Endothelial cell of hepatic sinusoid (primary cell): ENCODE data around the gene CPM.
"Not testable (repeated sequence)": the region's sequence is repeated elsewhere in the genome, so short reads cannot be mapped to it uniquely, and the experiment has no call there.

ENCODE experiments used
- in situ Hi-C: cut with HindIII; loops from 2 replicates; pipeline ENCODE4 v1.10.0; 2017; ENCODE audit warnings: low sequenced_read_pairs

CPM gene

DNA sequence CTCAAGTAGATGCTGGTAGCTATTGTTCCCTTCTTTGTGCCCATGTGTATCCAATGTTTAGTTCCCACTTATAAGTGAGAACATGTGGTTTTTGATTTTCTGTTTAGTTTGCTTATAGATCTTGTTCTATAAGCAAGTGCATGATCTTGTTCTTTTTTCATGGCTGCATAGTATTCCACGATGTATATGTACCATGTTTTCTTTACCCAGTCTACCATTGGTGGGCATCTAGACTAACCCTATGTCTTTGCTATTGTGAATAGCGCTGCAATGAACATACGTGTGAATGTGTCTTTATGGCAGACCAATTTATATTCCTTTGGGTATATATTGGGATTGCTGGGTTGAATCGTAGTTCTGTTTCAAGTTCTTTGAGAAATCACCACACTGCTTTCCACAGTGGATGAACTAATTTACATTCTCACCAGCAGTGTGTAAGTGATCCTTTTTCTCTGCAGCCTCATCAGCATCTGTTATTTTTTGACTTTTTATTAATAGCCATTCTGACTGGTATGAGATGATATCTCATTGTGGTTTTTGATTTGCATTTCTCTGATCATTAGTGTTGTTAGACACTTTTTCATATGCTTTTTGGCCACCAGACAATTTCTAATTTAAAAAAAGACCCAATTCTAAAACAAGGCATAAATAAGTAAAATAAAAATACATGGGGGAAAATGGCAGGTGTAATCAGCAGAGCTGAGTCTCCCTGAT lies 50.6 kb downstream of the CPM start:
- in situ Hi-C loops, result no loop called here

DNA sequence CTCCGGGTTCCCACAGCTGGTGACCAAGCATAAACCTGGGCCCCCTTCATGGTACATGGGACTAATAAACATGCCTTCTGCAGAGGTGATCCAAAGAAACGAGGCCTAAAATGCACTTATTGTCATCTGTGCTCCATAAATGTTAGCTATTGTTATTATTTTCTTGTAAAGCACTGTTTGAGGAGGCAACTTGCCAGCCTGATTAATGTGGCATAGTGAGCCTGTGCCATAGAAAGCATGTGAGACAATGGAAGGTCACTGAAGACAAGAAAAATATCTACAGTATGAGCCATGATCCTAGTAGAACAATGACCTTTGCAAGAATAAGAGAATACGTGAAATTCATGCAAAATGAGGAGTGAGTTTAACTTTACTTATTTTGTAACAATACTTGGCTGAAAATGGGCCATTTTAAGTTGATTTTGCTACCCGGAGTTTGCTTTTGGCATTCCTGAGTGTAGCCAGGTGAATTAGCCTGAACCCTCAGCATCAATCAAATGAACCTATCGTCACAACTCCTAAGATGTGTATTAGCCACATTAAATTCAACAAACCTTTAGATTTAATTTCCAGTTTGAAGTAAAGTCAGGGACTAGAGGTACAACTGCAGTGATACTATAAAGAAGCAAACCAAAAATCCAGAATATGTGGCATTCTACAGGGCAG lies 52.2 kb downstream of the CPM start:
- in situ Hi-C loops, result no loop called here

DNA sequence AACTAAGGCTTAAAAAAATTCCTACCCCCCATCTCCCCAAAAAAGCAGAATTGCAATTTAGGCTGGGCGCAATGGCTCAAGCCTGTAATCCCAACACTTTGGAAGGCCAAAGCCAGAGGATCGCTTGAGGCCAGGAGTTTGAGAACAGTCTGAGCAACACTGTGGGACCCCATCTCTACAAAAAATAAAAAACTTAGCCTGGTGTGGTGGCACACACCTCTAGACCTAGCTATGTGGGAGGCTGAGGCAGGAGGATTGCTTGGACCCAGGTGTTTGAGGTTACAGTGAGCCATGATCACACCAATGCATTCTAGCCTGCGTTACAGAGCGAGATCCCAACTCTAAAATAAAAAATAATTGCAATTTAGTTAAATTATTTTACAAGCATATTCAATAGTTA lies 54.1 kb downstream of the CPM start:
- in situ Hi-C loops, result no loop called here

DNA sequence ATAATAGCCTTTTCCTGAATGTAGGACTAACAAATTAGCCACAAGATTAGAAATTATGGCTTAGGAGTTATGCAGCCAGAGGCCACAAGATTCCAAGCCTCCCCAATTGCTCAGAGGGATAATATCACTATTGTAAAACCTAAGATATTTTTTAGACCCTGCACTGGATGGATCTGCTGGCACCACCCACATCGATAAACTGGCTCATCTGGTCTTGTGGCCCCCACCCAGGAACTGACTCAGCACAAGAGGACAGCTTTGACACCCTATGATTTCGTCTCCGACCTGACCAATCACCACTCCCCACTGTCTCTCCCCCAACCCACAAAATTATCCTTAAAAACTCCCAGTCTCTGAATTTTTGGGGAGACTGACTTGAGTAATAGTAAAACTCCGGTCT lies 54.7 kb downstream of the CPM start:
- in situ Hi-C loops, result no loop called here

DNA sequence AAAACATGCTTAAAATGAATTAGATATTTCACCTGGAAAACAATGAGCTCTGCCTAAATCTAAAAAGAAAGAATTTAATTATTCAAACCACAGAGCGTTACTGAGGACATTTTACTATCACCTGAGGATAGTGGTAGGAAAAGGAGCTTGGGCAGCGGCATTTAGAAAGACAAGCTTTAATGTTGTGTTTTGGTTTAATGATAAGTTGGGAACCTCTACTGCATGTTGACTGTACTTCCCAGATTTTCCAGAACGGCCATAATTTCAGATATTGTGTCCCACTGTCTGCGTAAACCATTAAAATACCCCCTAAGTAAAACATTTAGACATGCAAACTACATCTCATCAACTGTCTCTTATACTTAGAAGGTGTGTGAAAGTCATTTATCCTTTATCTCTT lies 55.4 kb downstream of the CPM start:
- in situ Hi-C loops, result no loop called here

DNA sequence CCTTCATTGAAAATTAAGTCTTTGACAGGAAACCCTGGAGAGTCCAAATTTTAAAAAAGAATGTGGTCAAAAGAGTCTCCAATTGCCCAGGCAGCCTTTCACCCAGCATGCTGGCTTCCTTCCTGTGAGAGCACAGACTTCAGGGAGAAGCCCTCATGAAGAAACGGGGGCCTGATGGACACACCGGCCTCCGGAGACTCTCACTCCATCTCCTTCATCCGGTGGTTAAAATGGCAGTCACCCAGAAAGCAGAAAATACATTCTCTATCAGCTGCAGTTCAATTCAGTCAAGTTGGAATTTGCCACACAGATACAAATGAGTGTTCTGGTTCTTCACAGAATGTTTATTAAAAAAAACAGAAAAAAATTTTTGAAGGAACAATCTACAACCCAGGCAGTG lies 56.5 kb downstream of the CPM start:
- in situ Hi-C loops, result no loop called here

DNA sequence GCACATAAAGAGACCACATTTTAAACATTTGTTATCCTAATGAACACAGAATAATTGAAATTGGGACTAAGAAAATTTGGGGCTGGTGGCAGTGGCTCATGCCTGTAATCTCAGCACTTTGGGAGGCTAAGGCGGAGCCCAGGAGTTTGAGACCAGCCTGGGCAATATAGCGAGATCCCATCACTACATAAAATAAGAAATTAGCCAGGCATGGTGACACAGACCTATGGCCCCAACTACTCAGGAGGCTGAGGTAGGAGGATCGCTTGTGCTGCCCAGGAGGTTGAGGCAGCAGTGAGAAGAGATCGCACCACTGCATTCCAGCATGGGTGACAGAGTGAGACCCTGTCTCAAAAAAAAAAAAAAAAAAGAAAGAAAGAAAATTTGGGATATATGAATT lies 59.7 kb downstream of the CPM start:
- in situ Hi-C loops, result loop anchor here (5.0 kb wide), 1 partner anchor 239 kb away; no protein-coding TSS in a partner anchor

DNA sequence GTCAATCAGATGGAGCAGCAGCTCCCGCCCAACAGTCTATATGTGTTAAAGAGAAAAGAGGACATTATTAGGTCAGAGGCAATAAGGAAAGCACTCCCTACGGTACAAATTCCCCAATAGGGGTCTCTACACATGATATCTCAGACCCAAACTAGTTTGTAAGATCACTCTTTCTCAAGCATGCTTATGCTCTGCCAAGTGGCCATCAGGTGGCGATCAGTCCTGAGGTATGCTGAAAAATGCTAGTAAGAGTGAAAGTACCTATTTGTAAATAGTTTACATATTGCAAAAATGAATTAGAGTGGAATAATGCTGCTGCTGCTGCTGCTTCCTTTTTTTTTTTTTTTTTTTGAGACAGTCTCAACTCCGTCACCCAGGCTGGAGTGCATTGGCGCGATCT lies 61.0 kb downstream of the CPM start:
- in situ Hi-C loops, result loop anchor here (5.0 kb wide), 1 partner anchor 240 kb away; no protein-coding TSS in a partner anchor

DNA sequence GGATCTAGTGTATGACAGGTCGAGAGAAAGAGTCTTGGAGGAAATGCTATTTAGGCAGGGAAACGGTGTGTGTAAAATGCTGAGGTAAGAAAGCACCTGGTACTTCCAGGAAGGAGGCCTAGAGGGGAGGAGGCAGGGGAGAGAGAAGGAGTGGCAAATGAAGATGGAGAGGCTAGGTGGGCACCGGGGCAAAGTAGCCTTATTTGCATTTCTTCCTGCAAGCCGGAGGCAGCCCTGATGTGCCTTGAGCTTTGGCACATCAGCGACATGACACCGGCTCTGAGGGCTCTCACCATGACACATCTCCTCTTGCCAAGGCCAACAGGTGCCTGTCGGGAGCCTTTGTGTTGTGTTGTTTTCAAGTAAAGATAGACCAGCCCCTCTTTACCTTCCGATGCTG lies 61.6 kb downstream of the CPM start:
- in situ Hi-C loops, result loop anchor here (5.0 kb wide), 1 partner anchor 241 kb away; no protein-coding TSS in a partner anchor

DNA sequence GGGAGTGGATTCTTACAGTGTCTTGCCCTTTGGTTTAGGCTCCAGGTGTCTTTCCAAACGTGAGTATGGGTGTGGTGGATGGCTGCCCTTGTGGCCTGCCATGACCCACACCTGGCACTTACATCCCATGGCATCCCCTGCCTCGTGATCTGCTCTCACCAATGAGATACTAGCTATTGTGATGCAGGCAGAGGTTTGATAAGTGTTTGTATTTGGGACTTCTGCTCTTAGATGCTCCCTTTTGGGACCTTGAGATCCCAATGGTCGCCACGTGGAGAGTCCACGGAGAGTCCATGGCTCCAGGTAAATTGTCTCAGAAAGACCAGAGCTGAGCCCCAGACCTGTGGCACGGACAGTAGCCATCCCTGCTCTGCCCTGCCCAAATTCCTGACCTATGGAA lies 62.5 kb downstream of the CPM start:
- in situ Hi-C loops, result loop anchor here (5.0 kb wide), 1 partner anchor 242 kb away; no protein-coding TSS in a partner anchor

DNA sequence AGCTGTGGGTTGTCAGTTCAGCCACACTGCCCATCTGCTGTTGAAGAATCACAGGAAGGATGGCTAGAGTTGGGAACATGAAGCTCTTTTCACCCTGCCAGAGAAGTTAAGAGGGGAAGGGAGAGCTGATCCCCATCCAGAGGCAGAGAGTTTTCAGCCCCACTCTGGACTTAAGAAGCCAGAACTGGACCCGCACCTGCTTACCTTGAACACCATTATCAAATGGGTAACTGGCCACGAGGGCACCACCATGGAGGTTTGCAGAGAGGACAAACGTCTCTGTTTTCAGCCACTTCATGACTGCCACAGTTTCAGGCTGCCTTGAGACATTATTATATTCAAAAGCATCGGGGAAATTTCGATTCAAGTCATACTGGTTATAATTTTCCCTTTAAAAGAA lies 63.0 kb downstream of the CPM start:
- in situ Hi-C loops, result loop anchor here (5.0 kb wide), 1 partner anchor 242 kb away; no protein-coding TSS in a partner anchor

DNA sequence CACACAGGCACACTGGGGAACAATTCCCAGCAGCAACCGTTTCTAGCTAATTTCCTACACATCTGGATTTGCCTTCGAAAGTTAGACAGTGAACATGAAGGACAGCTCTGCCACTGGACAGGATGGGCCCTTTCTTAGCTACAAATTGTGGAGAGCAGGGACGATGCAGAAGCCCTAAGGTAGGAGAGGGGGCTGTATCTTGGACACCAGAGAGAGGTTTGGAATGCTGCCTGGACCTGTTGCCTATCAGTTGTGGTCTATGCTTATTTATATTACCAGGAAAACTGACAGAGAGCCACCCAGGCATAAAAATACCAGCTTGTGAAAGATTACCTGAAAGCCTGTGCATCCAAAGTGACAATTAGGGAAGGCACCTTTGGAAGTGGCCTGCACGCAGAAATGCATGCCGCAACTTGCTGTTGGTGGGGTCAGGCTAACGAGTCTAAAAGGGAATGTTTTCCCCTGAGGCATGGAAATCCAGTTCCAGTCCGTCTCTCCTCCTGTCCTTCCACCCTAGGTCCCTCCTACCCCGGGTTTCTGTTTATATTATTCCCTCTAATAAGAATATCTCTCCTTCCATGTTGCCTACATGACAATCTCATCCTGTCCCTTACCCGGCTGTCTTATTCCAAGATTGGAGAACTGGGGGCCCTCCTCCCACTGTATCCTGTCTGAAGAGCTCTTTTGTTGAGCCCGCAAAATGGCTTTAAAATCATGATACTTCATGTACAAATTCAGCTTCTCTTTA lies 64.8 kb downstream of the CPM start:
- in situ Hi-C loops, result loop anchor here (5.0 kb wide), 2 partner anchors 99 to 189 kb away; no protein-coding TSS in a partner anchor

DNA sequence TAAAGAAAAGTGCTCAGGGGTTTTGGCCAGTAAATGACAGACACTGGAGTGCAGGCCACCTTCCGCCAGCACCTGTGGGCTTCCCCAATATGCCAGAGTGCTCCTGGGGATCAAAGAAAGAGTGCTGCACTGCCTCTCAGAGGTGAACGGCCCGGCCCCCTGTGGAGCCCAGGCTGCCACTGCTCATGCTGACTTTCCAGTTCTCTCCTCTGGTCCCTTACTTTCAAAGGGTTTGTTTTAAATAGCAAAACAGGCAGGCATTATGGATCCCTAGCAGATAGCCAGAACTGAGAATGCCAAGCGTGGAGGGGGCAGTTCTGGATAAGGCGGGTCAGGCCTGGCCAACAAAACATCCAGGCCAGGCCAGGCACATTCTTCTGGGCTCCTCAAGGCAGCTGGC lies 65.4 kb downstream of the CPM start:
- in situ Hi-C loops, result loop anchor here (5.0 kb wide), 2 partner anchors 100 to 190 kb away; no protein-coding TSS in a partner anchor

DNA sequence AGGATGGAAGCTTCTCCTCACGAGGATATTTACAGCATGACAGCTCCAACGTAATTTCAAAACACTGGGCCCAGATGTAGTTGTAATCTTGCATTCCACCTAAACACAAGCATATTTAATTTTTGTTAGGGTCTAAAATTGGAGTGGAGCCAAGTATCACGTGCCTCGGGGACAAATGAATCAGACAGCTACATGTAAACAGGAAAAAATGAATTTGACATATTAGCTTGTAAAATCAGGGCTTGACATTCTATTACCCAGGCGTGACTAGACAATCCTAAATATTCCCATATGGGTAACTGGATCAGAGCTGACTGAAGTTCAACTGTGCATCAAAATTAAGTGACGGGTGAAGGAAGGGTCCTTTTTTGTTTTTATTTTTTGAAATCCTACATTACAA lies 66.0 kb downstream of the CPM start:
- in situ Hi-C loops, result loop anchor here (5.0 kb wide), 2 partner anchors 100 to 190 kb away; no protein-coding TSS in a partner anchor

DNA sequence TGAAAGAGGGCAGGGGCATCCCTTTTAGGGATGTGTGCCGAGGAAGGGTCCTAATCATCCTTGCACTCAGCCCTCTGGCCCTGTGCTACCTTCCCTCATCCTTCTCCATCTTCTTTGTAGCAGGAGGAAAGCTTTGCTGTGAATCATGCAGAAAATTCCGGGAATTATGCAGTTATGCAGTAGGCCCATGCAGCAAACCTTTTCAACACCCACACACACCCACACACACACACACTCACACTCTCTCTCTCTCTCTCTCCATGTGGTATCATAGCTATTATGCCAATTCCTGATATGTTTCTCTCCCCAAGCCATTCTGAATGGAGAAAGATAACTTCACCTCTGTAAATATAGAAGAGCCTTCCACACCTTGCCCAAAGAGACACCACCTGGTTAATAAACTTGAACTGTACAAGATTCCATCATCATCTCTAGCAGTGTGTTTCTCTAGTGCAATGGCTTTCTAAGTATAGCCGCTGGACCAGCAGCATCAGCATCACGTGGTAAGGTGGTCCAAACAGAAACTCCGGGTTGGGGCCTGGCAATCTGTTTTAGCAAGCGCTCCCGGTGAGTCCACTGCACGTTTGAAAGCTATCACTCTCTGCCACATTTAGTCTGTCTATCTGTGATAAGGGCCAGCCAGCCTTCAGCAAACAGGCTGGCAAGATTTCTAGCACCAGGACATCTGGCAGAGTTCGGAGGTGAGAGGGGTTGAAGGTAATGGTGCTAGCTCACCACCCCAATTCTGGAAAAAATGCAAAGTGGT lies 67.4 kb downstream of the CPM start:
- in situ Hi-C loops, result loop anchor here (5.0 kb wide), 2 partner anchors 102 to 192 kb away; no protein-coding TSS in a partner anchor

DNA sequence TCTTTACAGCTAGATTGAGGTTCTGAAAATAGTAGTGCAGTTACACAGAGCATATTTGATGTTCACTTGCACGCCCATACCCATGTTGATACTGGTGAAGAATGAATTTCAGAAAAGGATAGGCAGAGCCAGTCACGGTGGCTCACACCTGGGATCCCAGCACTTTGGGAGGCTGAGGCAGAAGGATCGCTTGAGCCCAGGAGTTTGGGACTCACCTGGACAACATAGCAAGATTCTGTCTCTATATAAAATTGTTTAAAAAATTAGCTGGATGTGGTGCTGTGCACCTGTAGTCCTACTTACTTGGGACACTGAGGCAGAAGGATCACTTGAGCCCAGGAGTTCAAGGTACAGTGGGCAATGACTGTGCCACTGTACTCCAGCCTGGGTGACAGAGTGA lies 68.4 kb downstream of the CPM start:
- in situ Hi-C loops, result loop anchor here (5.0 kb wide), 2 partner anchors 103 to 193 kb away; no protein-coding TSS in a partner anchor

DNA sequence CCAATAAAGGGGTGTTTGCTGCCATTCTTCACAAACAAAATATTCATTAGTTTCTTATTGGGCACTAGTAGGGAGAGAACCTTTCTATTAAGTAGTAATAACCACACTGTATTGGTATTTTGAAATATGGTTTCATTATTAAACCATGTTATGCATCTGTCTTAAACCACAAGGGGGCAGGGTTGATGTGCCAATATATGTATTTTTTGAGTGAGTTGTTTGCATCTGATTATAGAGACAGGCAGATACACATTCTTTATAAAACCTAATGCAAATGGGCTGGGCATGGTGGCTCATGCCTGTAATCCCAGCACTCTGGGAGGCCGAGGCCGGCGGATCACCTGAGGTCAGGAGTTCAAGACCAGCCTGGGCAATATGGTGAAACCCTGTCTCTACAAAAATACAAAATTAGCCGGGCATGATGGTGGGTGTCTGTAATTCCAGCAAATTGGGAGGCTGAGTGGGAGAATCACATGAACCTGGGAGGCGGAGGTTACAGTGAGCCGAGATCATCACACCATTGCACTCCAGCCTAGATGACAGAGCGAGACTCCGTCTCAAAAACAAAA lies 69.0 kb downstream of the CPM start:
- in situ Hi-C loops, result not testable (repeated sequence)

DNA sequence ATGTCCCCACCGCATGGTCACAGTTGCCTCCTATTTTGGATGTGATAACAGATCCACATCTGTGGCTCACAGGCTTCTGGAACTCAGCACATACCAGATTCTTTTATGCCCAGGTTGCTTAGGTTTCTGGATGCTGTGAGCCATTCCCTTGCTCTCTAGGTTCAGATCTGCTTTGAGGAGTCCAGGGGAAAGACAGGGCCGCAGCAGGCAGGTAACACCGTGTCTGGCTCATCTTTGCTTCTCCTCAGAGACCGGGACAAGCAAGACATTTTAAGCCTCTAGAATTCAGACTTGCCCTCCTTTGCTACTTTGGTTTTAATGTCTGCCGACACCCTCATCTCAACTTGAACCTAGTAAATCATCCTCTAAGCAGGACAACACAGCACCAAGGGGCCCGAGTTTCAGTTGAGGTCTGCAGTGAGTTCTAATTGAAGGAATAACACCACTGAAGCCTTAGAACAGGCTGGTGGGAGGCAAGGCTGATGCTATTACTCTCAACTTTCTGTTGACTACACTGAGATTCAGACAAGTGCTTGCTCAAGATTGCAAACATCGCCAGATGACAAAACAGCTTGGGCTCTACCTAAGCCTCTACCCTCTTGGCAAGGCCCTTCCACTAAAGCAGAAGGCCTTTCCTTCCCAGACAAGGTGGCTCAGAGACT lies 69.7 kb downstream of the CPM start:
- in situ Hi-C loops, result no loop called here

DNA sequence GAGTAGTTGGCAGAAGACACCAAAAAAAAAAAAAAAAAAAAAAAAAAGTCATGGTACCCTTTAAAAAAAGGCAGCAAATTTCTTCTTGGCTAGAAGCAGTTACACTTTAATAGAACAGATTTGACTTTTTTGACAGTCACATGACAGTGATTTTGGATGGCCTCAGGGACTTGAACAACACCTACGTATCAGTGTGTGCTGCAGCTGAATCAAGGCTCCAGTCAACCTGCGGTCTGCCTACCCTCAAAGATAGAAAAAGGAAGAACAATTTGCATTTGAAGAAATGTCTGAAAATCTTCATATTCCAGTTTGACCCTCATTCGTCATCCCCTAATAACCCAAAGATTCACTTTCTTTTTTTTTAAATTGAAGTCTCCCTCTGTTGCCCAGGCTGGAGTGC lies 71.1 kb downstream of the CPM start:
- in situ Hi-C loops, result no loop called here

DNA sequence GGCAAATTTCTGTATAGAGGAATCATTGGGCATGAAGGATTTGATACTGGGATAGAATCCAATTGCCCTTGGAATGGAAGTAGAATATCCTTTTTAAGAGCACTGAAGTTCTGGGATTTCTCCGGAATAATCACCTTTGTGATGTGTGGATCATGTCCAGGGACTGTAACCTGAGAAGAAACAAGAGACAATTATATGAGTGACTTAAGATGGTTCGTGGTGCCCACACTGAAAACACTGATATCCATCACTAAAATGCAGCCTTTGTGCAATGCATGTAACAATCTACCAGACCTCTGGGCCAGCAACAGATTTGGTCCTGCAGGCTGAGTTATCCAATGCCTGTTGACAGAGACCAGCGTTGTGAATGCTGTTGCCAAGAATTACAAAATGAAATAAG lies 76.5 kb downstream of the CPM start:
- in situ Hi-C loops, result no loop called here
